ENCODE data around the gene MYO1D.

The MYO1D gene

GRCh38 chr17:32697728-32698625 lies 178.9 kb downstream of the MYO1D start:
- TF ChIP-seq TCF12 (IDR thresholded peaks at IDR 0.05; ENCODE audit: low read depth) (no peak), NFIC (IDR thresholded peaks at IDR 0.05) (no peak), CEBPB (IDR thresholded peaks at IDR 0.05) (no peak), CREB1 (IDR thresholded peaks at IDR 0.05; ENCODE audit: low read depth) (no peak), RAD21 (IDR thresholded peaks at IDR 0.05; ENCODE audit: low read depth) (no peak), YY1 (IDR thresholded peaks at IDR 0.05; ENCODE audit: low read depth) (no peak), FOXM1 (IDR thresholded peaks at IDR 0.05; ENCODE audit: borderline replicate concordance, low read depth) (no peak)
- TF ChIP-seq, protein P1, sequence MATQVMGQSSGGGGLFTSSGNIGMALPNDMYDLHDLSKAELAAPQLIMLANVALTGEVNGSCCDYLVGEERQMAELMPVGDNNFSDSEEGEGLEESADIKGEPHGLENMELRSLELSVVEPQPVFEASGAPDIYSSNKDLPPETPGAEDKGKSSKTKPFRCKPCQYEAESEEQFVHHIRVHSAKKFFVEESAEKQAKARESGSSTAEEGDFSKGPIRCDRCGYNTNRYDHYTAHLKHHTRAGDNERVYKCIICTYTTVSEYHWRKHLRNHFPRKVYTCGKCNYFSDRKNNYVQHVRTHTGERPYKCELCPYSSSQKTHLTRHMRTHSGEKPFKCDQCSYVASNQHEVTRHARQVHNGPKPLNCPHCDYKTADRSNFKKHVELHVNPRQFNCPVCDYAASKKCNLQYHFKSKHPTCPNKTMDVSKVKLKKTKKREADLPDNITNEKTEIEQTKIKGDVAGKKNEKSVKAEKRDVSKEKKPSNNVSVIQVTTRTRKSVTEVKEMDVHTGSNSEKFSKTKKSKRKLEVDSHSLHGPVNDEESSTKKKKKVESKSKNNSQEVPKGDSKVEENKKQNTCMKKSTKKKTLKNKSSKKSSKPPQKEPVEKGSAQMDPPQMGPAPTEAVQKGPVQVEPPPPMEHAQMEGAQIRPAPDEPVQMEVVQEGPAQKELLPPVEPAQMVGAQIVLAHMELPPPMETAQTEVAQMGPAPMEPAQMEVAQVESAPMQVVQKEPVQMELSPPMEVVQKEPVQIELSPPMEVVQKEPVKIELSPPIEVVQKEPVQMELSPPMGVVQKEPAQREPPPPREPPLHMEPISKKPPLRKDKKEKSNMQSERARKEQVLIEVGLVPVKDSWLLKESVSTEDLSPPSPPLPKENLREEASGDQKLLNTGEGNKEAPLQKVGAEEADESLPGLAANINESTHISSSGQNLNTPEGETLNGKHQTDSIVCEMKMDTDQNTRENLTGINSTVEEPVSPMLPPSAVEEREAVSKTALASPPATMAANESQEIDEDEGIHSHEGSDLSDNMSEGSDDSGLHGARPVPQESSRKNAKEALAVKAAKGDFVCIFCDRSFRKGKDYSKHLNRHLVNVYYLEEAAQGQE (IDR thresholded peaks at IDR 0.05; ENCODE audit: low read depth), result no peak

- no peak for TF ChIP-seq FOXM1 (IDR thresholded peaks at IDR 0.05; ENCODE audit: borderline replicate concordance, low read depth)
- TF ChIP-seq EP300 (IDR thresholded peaks at IDR 0.05; ENCODE audit: borderline replicate concordance), result no peak
- no peak for TF ChIP-seq EGR1 (IDR thresholded peaks at IDR 0.05)
- TF ChIP-seq, protein P1 (IDR thresholded peaks at IDR 0.05; ENCODE audit: low read depth), result no peak
- no peak for TF ChIP-seq MAX (IDR thresholded peaks at IDR 0.05)
- TF ChIP-seq RAD21 (IDR thresholded peaks at IDR 0.05; ENCODE audit: low read depth), result no peak
- TF ChIP-seq ZBTB7A (IDR thresholded peaks at IDR 0.05; ENCODE audit: low read depth), result no peak
- no peak for TF ChIP-seq CREB1 (IDR thresholded peaks at IDR 0.05; ENCODE audit: low read depth)
- TF ChIP-seq, protein P2, sequence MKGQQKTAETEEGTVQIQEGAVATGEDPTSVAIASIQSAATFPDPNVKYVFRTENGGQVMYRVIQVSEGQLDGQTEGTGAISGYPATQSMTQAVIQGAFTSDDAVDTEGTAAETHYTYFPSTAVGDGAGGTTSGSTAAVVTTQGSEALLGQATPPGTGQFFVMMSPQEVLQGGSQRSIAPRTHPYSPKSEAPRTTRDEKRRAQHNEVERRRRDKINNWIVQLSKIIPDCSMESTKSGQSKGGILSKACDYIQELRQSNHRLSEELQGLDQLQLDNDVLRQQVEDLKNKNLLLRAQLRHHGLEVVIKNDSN (IDR thresholded peaks at IDR 0.05), result no peak
- no peak for TF ChIP-seq TEAD4 (IDR thresholded peaks at IDR 0.05)
- no peak for TF ChIP-seq TAF1 (IDR thresholded peaks at IDR 0.05; ENCODE audit: low read depth)
- TF ChIP-seq YY1 (IDR thresholded peaks at IDR 0.05; ENCODE audit: low read depth), result no peak
- TF ChIP-seq CEBPB (IDR thresholded peaks at IDR 0.05), result no peak
- TF ChIP-seq TCF12 (IDR thresholded peaks at IDR 0.05; ENCODE audit: low read depth), result no peak
- TF ChIP-seq NFIC (IDR thresholded peaks at IDR 0.05), result no peak
Observed at GRCh38 chr17:32696426-32696825, 180.5 kb downstream of the MYO1D start.

GRCh38 chr17:32695864-32696263 lies 181.1 kb downstream of the MYO1D start:
- TF ChIP-seq FOXM1 (IDR thresholded peaks at IDR 0.05; ENCODE audit: borderline replicate concordance, low read depth), result no peak
- TF ChIP-seq CREB1 (IDR thresholded peaks at IDR 0.05; ENCODE audit: low read depth), result no peak
- no peak for TF ChIP-seq EP300 (IDR thresholded peaks at IDR 0.05; ENCODE audit: borderline replicate concordance)
- no peak for TF ChIP-seq EGR1 (IDR thresholded peaks at IDR 0.05)

GRCh38 chr17:32693194-32693897 lies 183.6 kb downstream of the MYO1D start:
- no peak for TF ChIP-seq MAX (IDR thresholded peaks at IDR 0.05)
- no peak for TF ChIP-seq CEBPB (IDR thresholded peaks at IDR 0.05)
- TF ChIP-seq YY1 (IDR thresholded peaks at IDR 0.05; ENCODE audit: low read depth), result no peak
- TF ChIP-seq EGR1 (IDR thresholded peaks at IDR 0.05), result no peak
- TF ChIP-seq CREB1 (IDR thresholded peaks at IDR 0.05; ENCODE audit: low read depth), result no peak
- TF ChIP-seq TAF1 (IDR thresholded peaks at IDR 0.05; ENCODE audit: low read depth), result no peak
- no peak for TF ChIP-seq NFIC (IDR thresholded peaks at IDR 0.05)
- no peak for TF ChIP-seq EP300 (IDR thresholded peaks at IDR 0.05; ENCODE audit: borderline replicate concordance)
- no peak for TF ChIP-seq ZBTB7A (IDR thresholded peaks at IDR 0.05; ENCODE audit: low read depth)
- no peak for TF ChIP-seq TCF12 (IDR thresholded peaks at IDR 0.05; ENCODE audit: low read depth)
- TF ChIP-seq, protein P1 (IDR thresholded peaks at IDR 0.05; ENCODE audit: low read depth), result no peak
- no peak for TF ChIP-seq FOXM1 (IDR thresholded peaks at IDR 0.05; ENCODE audit: borderline replicate concordance, low read depth)
- no peak for TF ChIP-seq RAD21 (IDR thresholded peaks at IDR 0.05; ENCODE audit: low read depth)
- no peak for TF ChIP-seq TEAD4 (IDR thresholded peaks at IDR 0.05)
- TF ChIP-seq, protein P2 (IDR thresholded peaks at IDR 0.05), result no peak

Measured in Ishikawa (cell line).